ENCODE measurements around the gene HAO2.
"Not testable (repeated sequence)": the region's sequence is repeated elsewhere in the genome, so short reads cannot be mapped to it uniquely, and the experiment has no call there.

HAO2 gene

DNA sequence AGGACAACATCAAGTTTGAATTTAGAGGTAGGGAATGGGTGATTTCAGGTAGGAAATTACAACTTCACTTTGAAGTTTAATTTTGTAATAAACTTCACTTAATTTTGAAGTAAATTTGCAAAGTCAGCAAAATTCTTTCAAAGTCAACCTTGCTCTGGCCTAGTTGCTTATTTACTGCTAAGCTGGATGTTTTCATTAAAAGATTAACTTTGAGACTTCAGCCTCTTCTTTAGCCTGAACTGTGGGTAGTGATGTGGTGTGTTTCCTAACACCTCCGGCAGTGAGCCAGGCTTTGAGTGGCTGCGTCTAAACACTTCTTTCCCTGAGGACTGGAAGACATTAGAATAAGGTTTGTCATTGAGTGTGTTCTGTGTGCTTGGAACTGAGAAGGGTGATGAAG, at the start of gene HAO2:
HAO2 (plus strand) TSS at position 232 of the 400 bp plus-strand sequence. CDS start 12,301 bp downstream, outside the sequence.
- no peak for DNase-seq (ENCODE audit: low read depth)

DNA sequence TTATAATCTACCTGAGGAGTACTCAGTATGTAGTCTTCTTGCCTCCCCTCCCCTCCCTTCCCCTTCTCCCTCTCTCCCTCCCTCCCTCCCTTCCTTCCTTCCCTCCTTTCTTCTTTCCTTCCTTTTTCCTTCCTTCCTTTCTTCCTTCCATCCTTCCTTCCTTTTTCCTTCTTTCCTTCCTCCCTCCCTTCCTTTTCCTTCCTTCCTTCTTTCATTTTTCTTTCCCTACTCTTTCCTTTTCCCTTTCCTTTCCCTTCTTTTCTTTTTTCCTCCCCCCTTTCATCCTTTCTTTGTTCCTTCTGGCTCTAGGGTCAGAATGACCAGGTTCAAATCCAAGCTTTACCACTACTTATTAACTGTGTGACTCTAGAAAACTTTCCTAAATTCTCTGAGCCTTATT, 48.5 kb upstream of the HAO2 start:
- DNase-seq (ENCODE audit: low read depth) = no peak

DNA sequence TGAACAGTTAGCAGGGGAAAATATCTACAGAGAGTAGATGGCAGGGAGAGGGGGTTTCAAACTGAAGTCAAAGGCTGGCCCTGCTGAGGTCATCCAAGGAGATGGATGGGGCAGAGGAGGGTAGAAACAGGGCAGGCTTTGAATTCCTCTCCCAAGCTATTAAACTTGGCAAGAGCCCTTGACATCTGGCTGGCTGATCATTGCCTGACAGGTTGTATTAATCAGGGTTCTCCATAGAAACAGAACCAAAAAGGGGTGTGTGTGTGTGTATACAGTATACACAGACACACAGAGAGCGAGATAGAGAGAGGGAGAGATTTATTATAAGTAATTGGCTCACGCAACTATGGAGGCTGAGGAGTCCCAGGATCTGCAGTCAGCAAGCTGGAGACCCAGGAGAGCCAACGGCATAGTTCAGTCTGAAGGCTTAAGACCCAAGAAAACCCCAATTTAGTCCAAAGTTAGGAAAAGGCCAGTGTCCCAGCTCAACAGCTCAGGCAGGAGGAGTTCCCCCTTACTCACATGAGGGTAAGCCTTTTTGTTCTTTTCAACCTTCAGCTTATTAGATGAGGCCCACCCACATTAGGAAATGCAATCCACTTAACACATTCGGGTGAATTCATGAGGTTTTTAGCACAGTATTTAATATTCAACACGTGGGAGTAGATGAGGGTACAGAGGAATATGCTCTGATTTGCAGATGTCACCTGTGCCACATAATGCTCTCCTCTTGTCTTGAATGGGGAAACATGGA, 46.7 kb upstream of the HAO2 start:
- DNase-seq (ENCODE audit: low read depth) = no peak

DNA sequence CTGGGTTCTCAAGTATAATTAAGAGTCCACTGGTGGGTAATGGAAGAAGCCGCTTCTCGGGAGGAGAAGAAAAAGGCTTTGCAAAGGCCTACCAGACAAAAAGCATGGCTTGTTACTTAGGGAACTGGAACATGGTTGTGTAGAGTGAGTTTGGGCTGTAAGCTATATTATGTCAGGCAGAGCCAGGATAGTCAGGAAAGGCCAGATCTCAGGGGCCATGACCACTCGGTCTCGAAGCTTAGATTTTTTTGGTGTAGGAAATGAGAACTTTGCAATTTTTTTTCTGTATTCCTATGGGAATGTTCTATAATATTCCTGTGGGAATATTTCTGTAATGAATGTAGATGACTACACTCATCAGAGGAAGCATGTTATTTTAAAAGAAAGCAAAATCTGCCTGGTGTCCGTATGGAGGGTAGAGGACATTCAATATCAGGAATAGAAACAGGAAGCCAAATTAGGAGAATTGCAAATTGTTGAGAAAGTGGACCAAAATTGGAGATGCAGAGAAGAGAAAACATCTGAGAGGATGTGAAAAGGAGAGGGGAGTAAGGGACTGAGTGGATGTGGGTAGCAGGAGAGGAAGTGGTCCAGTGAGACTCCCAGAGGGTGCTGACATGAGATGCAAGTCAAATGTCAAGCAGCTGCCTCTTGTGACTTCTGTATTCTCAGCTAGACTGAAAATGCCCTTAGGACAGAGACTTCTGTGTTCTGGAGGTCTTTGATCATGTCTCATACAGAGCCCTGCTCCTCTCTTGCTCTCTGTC, 45.2 kb upstream of the HAO2 start:
- no peak for DNase-seq (ENCODE audit: low read depth)

DNA sequence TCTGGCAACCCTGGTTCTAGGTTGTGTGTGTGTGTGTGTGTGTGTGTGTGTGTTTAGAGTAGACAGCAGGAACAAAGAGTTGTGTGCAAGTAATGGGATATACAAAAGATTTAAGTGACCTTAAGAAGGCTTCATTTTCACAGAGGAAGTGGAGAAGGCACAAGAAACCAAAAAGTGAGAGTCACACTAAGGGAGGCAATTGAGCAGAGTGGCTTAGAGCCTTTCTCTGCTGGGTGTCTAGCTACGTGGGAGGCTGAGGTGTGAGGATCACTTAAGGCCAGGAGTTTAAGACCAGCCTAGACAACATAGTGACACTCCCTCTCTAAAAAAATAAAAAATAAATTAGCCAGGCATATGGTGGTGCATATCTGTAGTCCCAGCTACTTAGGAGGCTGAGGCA, 44.4 kb upstream of the HAO2 start:
- no peak for DNase-seq (ENCODE audit: low read depth)

DNA sequence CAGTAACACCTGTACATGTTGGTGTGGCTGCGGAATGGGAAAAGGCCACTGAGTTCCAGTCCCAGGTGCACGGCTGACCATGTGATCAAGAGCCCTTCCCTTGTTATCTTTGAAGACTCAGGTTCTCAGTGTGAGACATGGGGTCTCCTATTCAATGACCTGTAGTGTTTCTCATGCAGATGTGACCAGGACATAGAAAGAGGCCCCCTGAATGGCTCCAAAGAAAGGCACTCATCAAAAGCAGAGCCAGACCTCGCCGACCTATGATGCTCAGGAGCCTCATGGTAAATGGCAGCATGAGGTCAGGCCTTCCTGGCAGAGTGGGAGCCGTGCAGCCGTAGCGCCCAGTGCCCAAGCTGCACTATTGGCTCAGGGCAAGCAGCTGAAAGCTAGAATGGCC, 42.3 kb upstream of the HAO2 start:
- DNase-seq (ENCODE audit: low read depth) = no peak

DNA sequence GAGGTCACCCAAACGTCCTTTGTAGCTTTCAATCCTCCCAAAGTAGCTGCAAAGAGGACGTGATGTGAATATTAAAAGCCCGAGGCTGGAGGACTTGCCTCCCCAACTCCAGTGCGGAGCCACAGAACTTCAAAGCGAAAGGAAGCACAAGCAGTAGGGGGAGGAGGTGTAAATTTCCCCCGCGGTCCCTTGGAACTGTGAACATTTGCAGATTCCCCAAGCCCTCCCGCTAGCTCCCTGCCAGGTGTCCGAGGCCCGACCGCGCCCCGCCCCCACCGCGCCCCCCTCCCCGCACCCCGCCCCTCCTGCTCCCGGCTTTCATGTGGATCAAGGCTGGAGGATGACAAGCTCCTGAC, 41.5 kb upstream of the HAO2 start:
- no peak for DNase-seq (ENCODE audit: low read depth)

DNA sequence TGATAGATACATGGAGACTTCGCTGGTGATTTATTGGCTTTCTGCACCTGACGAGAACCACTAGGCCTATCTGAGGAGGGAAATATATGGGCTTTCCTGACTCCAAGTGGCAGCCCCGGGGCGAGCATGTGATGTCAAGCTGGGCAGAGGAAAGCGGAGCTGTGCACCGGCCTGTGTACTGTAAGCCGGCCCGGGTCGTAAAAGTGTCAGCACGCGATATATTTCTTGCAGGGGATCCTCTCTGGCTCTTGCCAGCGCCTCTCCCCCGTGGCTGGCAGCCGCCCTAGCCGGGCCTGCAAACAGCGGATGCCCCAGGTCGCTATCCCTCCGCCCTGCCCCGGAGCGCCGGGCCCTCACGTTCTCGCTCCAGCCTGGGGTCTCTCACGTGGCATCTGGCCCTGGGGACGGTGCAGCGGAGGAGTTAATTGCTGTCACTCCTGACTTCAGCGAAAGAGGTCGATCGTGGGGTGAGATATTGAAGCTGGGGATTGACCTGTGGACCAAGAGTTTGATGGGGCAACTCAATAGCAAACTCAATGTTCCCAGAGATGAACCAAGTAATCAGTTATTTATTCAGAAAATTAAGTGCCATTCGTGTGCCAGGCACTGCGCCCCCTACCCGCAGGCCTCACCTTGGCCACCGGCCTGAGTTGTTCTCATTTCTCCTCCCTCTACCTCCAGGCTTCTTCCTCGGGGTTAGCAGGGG, 41.0 kb upstream of the HAO2 start:
- peak; percentile 6 for DNase-seq (ENCODE audit: low read depth)

DNA sequence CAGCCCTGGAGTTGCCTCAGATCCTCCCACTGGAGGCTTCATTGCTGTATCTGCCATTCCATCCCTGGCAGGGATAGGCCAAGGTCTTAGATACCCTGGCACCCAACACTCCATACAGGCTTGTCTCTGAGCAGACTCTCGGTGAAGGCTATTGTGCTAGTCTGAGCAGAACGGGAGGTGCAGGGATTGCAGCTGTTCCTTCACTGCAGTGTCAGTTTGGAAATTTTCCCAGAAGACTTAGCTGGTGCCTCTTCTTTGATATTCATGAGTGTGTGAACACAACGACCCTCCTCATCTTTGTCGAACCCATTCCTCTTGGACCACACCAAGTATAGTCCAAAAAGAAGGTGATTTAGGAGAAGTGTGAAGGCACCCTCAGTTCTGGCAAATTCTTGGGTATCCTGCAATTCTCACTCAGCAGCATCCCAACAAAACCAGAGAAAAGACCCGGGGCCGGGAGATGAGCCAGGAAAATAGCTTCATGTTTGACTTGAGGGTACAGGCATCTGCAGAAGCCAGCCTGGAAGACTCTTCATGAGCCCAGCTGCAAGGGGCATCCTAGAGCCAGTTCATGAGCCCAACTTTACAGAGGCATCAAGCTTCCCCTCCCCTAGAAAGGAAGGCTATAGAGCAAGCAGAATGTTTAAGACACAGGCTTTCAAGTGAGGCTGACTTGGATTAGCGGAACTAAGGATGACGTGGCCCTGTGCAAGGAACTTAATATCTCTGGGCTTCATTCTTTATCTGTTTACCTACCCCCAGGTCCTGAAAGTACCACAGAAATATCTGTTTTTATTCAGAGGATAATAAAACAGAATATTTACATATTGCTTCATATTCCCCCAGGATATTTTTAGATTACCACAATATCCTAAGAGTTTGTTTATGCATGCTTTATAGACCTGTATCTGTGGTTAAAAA, 38.8 kb upstream of the HAO2 start:
- peak; percentile 22 for DNase-seq (ENCODE audit: low read depth)

DNA sequence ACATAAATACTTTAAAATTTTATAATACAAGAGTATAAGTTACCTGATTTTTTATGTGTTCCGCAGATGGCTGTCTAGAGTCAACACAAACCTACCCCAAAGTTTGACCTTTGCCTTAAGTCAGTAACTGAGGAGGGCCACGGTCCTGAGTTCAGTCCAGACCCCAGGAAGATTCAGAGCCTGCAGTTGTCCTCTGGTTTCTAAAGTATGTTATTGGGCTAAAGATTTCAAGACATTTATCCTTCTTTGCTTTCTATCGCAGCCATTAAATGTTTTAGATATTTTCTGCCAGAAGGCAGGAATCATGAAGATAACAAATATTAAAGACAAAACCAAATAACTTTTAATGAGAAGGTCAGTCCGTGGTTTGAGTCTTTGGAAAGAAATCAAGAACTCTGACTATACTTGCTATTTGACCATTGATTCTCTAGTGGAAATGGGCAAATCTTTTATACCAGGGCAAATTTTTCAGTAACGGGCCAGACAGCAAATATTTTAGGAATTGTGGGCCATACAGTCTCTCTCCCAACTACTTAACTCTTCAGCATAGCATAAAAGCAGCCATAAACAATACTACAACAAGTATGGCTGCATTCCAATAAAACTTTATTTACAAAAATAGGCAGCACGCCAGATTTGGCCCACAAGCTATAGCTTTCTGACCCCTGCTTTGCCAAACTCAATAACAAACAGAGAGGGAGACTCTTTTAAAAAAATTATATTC, 38.0 kb upstream of the HAO2 start:
- DNase-seq (ENCODE audit: low read depth) = no peak

DNA sequence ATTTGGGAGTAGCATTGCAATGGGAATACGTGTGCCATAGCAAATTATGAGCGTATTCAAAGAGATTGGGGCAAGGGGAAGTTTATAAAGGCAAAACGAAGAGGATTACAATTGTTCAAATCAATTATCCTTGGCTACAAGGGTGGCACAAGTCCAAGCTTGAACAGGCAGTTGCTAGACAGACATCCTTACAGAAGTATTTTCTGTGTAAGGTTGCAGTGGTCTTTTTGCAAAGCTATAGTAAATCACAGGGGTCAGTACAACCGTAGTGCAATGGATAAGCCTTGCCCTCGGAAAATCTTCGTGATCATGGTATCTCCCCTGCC, 37.4 kb upstream of the HAO2 start:
- DNase-seq (ENCODE audit: low read depth) = no peak

DNA sequence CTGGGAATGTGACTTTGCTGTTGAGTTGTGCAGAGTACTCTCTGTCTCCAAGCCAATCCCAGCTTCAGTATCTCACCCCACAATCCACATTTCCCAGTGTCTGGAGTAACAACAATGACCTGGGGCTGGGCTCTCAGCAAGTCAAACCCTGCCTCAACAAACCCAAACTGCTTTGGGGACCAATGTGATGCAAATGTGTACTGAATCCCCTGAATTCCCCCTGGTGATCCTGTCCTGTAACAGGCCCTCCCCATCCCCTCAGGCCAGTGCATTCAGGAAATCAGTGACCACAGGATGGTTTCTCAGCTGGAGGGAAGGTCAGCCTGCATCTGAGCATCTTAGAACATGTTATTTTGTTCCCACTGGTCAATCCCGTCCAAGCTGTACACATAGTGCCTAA, 36.7 kb upstream of the HAO2 start:
- no peak for DNase-seq (ENCODE audit: low read depth)

DNA sequence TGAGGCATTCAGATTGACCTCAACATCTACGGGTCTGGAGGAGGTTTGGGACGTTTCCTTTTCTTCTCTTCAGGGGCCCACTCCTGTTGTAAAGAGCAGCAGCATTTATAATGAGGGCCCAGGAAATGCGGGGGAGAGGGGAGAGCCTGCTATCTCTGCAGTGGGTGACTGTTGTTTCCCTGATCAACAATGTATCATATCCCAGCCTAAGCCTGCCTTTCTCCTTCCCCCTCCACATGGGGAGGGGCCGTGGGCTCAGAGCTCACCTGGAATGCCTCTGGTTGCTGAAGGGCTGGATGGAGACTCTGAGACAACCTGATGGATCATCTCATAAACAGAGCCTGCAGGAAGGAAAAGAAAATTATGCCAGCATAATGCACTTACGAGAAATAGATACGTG, 36.0 kb upstream of the HAO2 start:
- no peak for DNase-seq (ENCODE audit: low read depth)

DNA sequence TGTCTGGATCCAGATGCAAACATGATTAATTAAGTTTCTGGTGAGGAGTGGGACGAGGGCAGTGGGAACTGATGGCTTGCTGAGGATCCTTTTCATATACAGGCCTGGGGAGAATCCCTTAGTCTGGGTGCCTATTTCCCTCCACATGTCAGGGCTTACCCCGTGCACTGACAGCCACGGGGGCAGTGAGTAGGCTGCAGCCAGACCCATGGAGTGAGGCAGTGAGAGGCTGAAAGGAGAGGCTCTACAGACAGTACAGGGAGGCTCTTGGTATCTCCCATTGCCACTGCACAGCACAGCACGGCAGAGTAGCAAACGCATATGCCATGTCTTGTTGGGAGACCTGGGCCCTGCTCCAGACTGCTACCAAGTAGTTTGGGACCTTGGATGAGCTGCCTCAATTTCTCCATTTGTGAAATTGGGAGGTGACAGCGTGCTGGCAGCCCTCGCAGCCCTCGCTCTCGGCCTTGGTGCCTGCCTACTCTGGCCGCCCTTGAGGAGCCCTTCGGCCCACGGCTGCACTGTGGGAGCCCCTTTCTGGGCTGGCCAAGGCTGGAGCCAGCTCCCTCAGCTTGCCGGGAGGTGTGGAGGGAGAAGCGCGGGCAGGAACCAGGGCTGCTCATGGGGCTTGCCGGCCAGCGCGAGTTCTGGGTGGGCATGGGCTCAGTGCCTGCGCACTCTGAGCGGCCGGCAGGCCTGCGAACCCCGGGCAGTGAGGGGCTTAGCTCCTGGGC, 35.3 kb upstream of the HAO2 start:
- DNase-seq (ENCODE audit: low read depth) = no peak

DNA sequence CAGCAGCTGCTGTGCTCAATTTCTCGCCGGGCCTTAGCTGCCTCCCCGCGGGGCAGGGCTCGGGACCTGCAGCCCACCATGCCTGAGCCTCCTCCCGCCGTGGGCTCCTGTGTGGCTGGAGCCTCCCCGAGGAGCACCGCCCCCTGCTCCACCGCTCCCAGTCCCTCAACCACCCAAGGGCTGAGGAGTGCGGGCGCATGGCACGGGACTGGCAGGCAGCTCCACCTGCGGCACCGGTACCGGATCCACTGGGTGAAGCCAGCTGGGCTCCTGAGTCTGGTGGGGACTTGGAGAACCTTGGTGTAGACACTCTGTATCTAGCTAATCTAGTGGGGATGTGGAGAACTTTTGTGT, 34.7 kb upstream of the HAO2 start:
- DNase-seq (ENCODE audit: low read depth) = not testable (repeated sequence)

DNA sequence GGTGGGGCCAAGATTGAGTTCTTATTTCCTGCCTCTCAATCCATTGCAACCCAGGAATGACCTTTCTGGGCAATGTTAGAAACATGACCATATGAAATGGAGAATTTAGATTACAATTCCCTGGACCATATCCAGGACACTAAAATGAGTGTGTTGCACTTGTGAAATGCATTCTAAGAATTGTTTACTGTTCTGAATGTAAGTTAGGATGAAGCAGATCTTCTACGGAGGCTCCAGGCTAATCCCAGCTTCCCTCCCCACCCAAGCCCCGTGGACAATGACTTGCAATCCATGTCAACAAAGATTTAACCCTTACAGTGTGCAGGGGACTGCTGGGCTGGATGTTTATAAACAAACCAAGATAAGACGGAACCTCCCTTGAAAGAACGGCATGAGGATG, 31.7 kb upstream of the HAO2 start:
- DNase-seq (ENCODE audit: low read depth) = peak; percentile 29

DNA sequence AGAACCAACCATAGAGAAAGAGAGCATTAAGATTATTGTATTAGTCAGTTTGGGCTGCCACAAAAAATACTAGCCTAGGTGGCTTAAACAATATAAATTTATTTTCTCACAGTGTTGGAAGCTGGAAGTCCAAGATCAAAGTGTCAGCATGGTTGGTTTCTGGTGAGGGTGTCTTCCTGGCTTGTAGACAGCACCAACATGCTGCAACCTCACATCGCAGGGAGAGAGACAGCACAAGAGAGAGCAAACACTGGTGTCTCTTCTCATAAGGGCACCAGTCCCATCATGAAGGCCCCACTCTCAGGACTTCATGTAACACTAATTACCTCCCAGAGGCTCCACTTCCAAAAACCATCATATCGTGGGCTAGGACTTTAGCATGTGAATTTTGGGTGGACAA, 30.6 kb upstream of the HAO2 start:
- no peak for DNase-seq (ENCODE audit: low read depth)

DNA sequence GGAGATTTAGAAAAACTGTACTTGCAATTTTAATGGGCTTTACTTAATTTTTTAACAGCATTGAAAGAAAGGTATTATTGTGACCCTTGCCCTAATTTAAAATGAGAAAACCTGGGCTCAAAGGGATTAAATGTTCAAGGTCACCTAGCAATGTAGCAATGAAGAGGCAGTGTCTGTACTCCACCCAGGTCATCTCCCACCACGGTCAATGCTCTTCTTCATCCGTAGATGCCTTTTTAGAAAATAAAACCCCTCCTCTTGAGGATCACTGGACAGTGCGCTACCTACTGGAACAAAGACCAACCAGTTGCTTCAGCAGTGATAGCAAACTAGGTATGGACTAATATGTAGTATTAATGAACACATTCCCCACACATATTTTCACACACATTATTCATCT, 29.8 kb upstream of the HAO2 start:
- DNase-seq (ENCODE audit: low read depth) = no peak

DNA sequence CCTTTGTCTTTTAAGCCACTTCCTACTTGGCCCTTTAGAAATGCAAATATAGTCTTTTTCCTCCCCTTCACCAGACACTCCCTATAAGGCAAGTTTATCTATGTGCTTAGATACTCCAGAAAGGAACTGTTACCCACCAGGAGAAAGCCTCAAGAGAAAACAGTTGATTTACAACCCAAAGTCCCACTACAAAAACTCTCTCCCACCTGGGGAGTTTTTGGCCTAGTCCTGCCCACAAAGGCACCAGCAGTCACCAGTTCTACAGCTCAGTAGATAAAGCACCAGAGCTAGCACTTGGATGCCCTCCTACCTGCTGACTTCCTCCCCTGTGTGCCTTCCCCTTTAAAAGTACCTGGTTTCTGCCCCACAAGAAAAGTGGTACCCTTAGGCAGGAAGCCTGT, 27.7 kb upstream of the HAO2 start:
- no peak for DNase-seq (ENCODE audit: low read depth)

DNA sequence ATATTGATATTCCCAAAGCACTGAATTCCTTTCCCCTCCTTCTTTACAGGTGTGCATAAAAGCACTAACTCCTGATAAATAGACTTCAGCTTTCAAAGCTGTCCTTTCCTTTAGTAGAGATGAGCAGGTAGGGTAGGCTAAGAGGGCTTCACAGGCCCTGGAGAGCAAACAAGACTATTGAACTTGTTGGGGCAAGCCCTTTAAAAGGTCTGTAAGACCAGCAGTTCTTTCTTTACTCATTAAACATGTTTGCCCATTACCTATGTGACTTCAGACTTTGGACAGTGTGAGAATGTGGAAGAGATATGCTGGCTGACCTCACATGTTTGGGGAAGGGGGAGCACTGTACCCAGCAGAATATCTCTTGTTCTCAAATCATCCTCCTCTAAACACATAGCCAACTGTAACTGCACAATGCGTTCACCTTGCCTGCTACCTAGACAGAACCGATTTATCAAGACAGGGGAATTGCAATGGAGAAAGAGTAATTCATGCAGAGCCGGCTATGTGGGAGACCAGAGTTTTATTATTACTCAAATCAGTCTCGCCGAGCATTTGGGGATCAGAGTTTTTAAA, 27.1 kb upstream of the HAO2 start:
- no peak for DNase-seq (ENCODE audit: low read depth)

DNA sequence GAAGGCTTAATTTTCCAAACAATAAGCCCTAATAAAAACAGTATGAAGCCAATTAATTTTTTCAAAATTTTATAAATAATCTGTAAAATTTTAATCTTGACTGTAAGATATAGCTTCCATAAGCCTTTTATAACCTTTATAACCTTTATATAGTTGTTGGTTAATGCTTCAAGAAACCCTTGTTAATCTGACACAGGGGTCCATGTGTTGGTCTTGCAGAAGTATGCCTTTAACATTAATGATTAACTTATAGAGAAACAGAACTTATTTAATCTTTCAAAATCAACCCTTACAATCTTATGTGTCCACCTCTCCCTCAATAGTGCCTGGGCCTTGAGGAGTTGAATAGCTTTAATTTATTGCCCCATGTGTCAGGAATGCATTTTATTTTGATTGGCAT, 23.2 kb upstream of the HAO2 start:
- DNase-seq (ENCODE audit: low read depth) = no peak

Data from fibroblast of gingiva (primary cell).